OCI-LY3 (cell line): ENCODE results near the gene LRRC4B.

Experiments used
- CTCF ChIP-seq: fragments of 200-600, 300-600 bp; sonication (generic); IDR thresholded peaks from 2 replicates; pipeline ENCODE4 v1.5.1; 2014; ENCODE audit warnings: antibody characterized with exemption, low read length, low read depth
- EZH2phosphoT487 ChIP-seq: fragments of 200-600 bp; shearing (Covaris generic); IDR thresholded peaks from 2 replicates; pipeline ENCODE4 v1.6.1; 2018; ENCODE audit warnings: antibody characterized with exemption, mixed run types, low read depth

GRCh38 chr19:50481351-50482149 lies 86.7 kb downstream of the LRRC4B start:
- TF ChIP-seq CTCF = no peak
- no peak for TF ChIP-seq EZH2phosphoT487
